CD4-positive, alpha-beta T cell (primary cell): ENCODE measurements around the gene TMPRSS6. TPM values are rescaled to one million over a fixed set of nuclear protein-coding genes. Genes with fewer than 3 reads are reported as not detected.

Experiments used
- ATAC-seq: fragments of 200-7000 bp; cut with Tn5 transposase; one replicate; pipeline ENCODE4 v1.10.0; 2022; ENCODE audit warnings: mild to moderate bottlenecking; ENCODE audit not compliant: poor library complexity
- CTCF ChIA-PET: fragments of 350-600 bp; sonication (Branson Sonifier 250); formaldehyde crosslinking; loops from one replicate; lab custom pipeline; 2021; ENCODE audit warnings: antibody characterized with exemption, inconsistent platforms; lab: Charles Lee
- POLR2A ChIA-PET: fragments of 350-600 bp; sonication (Branson Sonifier 250); formaldehyde crosslinking; loops from one replicate; lab custom pipeline; 2021; ENCODE audit warnings: antibody characterized with exemption, inconsistent platforms; lab: Charles Lee
- DNase-seq, 14 experiments: peaks; one replicate each; pipeline ENCODE4 v3.0.0-alpha.2; 2013 to 2020; ENCODE audit warnings: mixed read lengths in 2 of 14
- H3K27ac ChIP-seq, 2 donors: one replicate each; pipeline versions ENCODE4 v1.5.1 to v1.7.0; 2013; ENCODE audit warnings: low read length in 2 of 2, low read depth in 1 of 2, mild to moderate bottlenecking in 1 of 2
- H3K27me3 ChIP-seq, 2 experiments: 1 replicate in 1 of 2; 2 replicates in 1 of 2; pipeline versions ENCODE4 v1.6.1 to v1.7.0; 2013; ENCODE audit warnings: low read length in 2 of 2, control low read depth in 1 of 2, mild to moderate bottlenecking in 1 of 2, moderate library complexity in 1 of 2; ENCODE audit not compliant: insufficient read depth in 2 of 2, control insufficient read depth in 1 of 2
- H3K36me3 ChIP-seq: one replicate; pipeline ENCODE4 v1.6.1; 2013; ENCODE audit warnings: low read length, control low read depth; ENCODE audit not compliant: insufficient read depth
- H3K4me1 ChIP-seq: one replicate; pipeline ENCODE4 v1.6.1; 2013; ENCODE audit warnings: low read length, control low read depth; ENCODE audit not compliant: insufficient read depth
- H3K4me3 ChIP-seq: one replicate; pipeline ENCODE4 v1.5.1; 2013; ENCODE audit warnings: mild to moderate bottlenecking, low read length, moderate library complexity
- H3K9me3 ChIP-seq, 2 experiments: 1 replicate in 1 of 2; 2 replicates in 1 of 2; pipeline versions ENCODE4 v1.6.1 to v1.7.0; 2013; ENCODE audit warnings: low read length in 2 of 2, mild to moderate bottlenecking in 2 of 2, control low read depth in 1 of 2, moderate library complexity in 1 of 2; ENCODE audit not compliant: control insufficient read depth in 1 of 2, insufficient read depth in 1 of 2
- H3K27ac Mint-ChIP-seq: one replicate; pipeline ENCODE4 v1.8.0; 2020; ENCODE audit warnings: mixed read lengths
- H3K27me3 Mint-ChIP-seq: one replicate; pipeline ENCODE4 v1.8.0; 2021; ENCODE audit warnings: mixed read lengths
- H3K36me3 Mint-ChIP-seq: one replicate; pipeline ENCODE4 v1.8.0; 2021; ENCODE audit warnings: low read depth, mixed read lengths
- H3K4me1 Mint-ChIP-seq: one replicate; pipeline ENCODE4 v1.8.0; 2021; ENCODE audit warnings: low read depth, mixed read lengths
- H3K4me3 Mint-ChIP-seq: one replicate; pipeline ENCODE4 v1.8.0; 2020; ENCODE audit warnings: mild to moderate bottlenecking, mixed read lengths
- H3K9me3 Mint-ChIP-seq: one replicate; pipeline ENCODE4 v1.8.0; 2020; ENCODE audit warnings: mixed read lengths
- CTCF ChIP-seq: fragments of 200-600 bp; IDR thresholded peaks from one replicate; pipeline ENCODE4 v1.8.0; 2022; ENCODE audit warnings: antibody characterized with exemption, mild to moderate bottlenecking
- intact Hi-C, 2 experiments: fragments of 100-400 bp; cut with DNase I in 1 of 2; cut with micrococcal nuclease in 1 of 2; formaldehyde crosslinking; loops; one replicate each; pipeline versions ENCODE4 v1.15.1 to v1.9.0; 2023 to 2025; cut with DNase I, micrococcal nuclease
- total RNA-seq, 174 experiments: library from RNA in 2 of 174; stranded (reverse) in 2 of 174; gene quantifications; one replicate each; pipeline ENCODE4 v1.2.3 and lab custom pipeline; 2021 to 2026

Gene TMPRSS6
- total RNA-seq, 2 experiments from 2014 or later: 0.19 to 0.39 TPM

- Histone ChIP-seq H3K27ac (no peak overlapping the region), H3K27me3 (no peaks in the 10 kb centered on the region), H3K36me3 (no peaks in the 10 kb centered on the region), H3K4me3 (no peak overlapping the region), H3K9me3 (no peaks in the 10 kb centered on the region), H3K4me1 (no peaks in the 10 kb centered on the region)
- no peaks in the 10 kb centered on the region for H3K9me3 Mint-ChIP-seq
- ChIA-PET POLR2A (interaction anchor here (1.0 kb wide), 1 partner anchor 21 kb away, joined by 3 read pairs; the partner anchor contains the start of gene KCTD17), CTCF (interaction anchor here (1.4 kb wide), 1 partner anchor 9 kb away, joined by 3 read pairs; no protein-coding TSS in a partner anchor)
- no peak overlapping the region for H3K27ac Mint-ChIP-seq
- TF ChIP-seq CTCF: no peak
- no peak overlapping the region for H3K4me3 Mint-ChIP-seq
- no peaks in the 10 kb centered on the region for H3K4me1 Mint-ChIP-seq
- DNase-seq (no peak), ATAC-seq (no peak)
- intact Hi-C loops: no loop called here
- H3K27me3 Mint-ChIP-seq: peaks cover 8% of the 10 kb centered on the region
- H3K36me3 Mint-ChIP-seq: no peaks in the 10 kb centered on the region
These were observed 78.8 kb downstream of the TMPRSS6 start for GRCh38 chr22:37030560-37031281.

- H3K27me3 ChIP-seq: no peaks in the 10 kb centered on the region
- no peak for TF ChIP-seq CTCF
- no peaks in the 10 kb centered on the region for H3K9me3 ChIP-seq
- no peaks in the 10 kb centered on the region for H3K4me1 Mint-ChIP-seq
- ATAC-seq (no peak), DNase-seq (no peak)
- no peaks in the 10 kb centered on the region for H3K4me1 ChIP-seq
- H3K4me3 ChIP-seq: no peak overlapping the region
- intact Hi-C loops: no loop called here
- no peaks in the 10 kb centered on the region for H3K27me3 Mint-ChIP-seq
- no peak overlapping the region for H3K27ac ChIP-seq
- no peaks in the 10 kb centered on the region for H3K9me3 Mint-ChIP-seq
- POLR2A ChIA-PET: no interaction called here
- CTCF ChIA-PET: no interaction called here
- no peaks in the 10 kb centered on the region for H3K36me3 ChIP-seq
- no peak overlapping the region for H3K4me3 Mint-ChIP-seq
- no peak overlapping the region for H3K27ac Mint-ChIP-seq
- no peaks in the 10 kb centered on the region for H3K36me3 Mint-ChIP-seq
These were observed 80.5 kb downstream of the TMPRSS6 start for GRCh38 chr22:37028692-37029674.

- CTCF ChIA-PET: no interaction called here
- no peaks in the 10 kb centered on the region for H3K36me3 Mint-ChIP-seq
These were observed 82.0 kb downstream of the TMPRSS6 start for GRCh38 chr22:37027556-37027955.

More at GRCh38 chr22:37027556-37027955, 82.0 kb downstream of the TMPRSS6 start:
- Mint-ChIP-seq H3K27me3 (no peaks in the 10 kb centered on the region), H3K4me1 (no peaks in the 10 kb centered on the region), H3K27ac (no peak overlapping the region), H3K4me3 (no peak overlapping the region), H3K9me3 (no peaks in the 10 kb centered on the region)
- no peak for DNase-seq
- POLR2A ChIA-PET: no interaction called here
- intact Hi-C loops: no loop called here
- H3K36me3 ChIP-seq: no peaks in the 10 kb centered on the region
- no peak for ATAC-seq
- no peaks in the 10 kb centered on the region for H3K9me3 ChIP-seq
- no peak overlapping the region for H3K4me3 ChIP-seq
- H3K27ac ChIP-seq: no peak overlapping the region
- H3K27me3 ChIP-seq: no peaks in the 10 kb centered on the region
- TF ChIP-seq CTCF: no peak
- no peaks in the 10 kb centered on the region for H3K4me1 ChIP-seq
